HEK293T (cell line): ENCODE data around the gene SLAMF6.
"Not testable (repeated sequence)": the region's sequence is repeated elsewhere in the genome, so short reads cannot be mapped to it uniquely, and the experiment has no call there.

ENCODE experiments used
- CTCF ChIA-PET: fragments of 350-600 bp; formaldehyde crosslinking; extraction: SDS; loops from one replicate; lab custom pipeline; 2021; ENCODE audit warnings: antibody characterized with exemption, inconsistent platforms; lab: Yijun Ruan, JAX
- POLR2A ChIA-PET: fragments of 350-600 bp; formaldehyde crosslinking; extraction: SDS; loops from one replicate; lab custom pipeline; 2020; ENCODE audit warnings: antibody characterized with exemption, inconsistent platforms; lab: Yijun Ruan, JAX
- DNase-seq: peaks from one replicate; pipeline ENCODE4 v3.0.0; 2012; ENCODE audit warnings: mixed read lengths; ENCODE audit errors: extremely low spot score
- ARNT ChIP-seq: fragments of 450-650 bp; IDR thresholded peaks from 2 replicates; pipeline ENCODE4 v1.6.1; 2017; ENCODE audit warnings: mild to moderate bottlenecking
- BHLHE40 ChIP-seq: fragments of 450-650 bp; IDR thresholded peaks from 2 replicates; pipeline ENCODE4 v1.6.1; 2016; ENCODE audit warnings: mild to moderate bottlenecking, moderate library complexity, borderline replicate concordance
- CTBP1 ChIP-seq: fragments of 450-650 bp; IDR thresholded peaks from 2 replicates; pipeline ENCODE4 v1.6.1; 2016; ENCODE audit warnings: borderline replicate concordance
- ELF4 ChIP-seq: fragments of 450-650 bp; IDR thresholded peaks from 2 replicates; pipeline ENCODE4 v1.6.1; 2017; ENCODE audit warnings: antibody characterized with exemption
- FOXA1 ChIP-seq: fragments of 450-650 bp; IDR thresholded peaks from 2 replicates; pipeline ENCODE4 v1.6.1; 2016; ENCODE audit warnings: mild to moderate bottlenecking
- FOXK2 ChIP-seq: fragments of 450-650 bp; IDR thresholded peaks from 2 replicates; pipeline ENCODE4 v1.6.1; 2016; ENCODE audit warnings: mild to moderate bottlenecking
- FOXM1 ChIP-seq: fragments of 450-650 bp; IDR thresholded peaks from 2 replicates; pipeline ENCODE4 v1.6.1; 2017; ENCODE audit warnings: mild to moderate bottlenecking, borderline replicate concordance
- HDGF ChIP-seq: fragments of 450-650 bp; IDR thresholded peaks from 2 replicates; pipeline ENCODE4 v1.6.1; 2017; ENCODE audit warnings: antibody characterized with exemption, borderline replicate concordance
- L3MBTL2 ChIP-seq: fragments of 450-650 bp; conservative IDR thresholded peaks from 2 replicates; pipeline ENCODE4 v1.6.1; 2016; ENCODE audit warnings: mild to moderate bottlenecking
- LEF1 ChIP-seq: fragments of 450-650 bp; IDR thresholded peaks from 2 replicates; pipeline ENCODE4 v1.6.1; 2017; ENCODE audit warnings: mild to moderate bottlenecking, borderline replicate concordance
- NFRKB ChIP-seq: fragments of 450-650 bp; IDR thresholded peaks from 2 replicates; pipeline ENCODE4 v1.6.1; 2016; ENCODE audit warnings: mild to moderate bottlenecking, moderate library complexity
- PKNOX1 ChIP-seq: fragments of 450-650 bp; IDR thresholded peaks from 2 replicates; pipeline ENCODE4 v1.6.1; 2016
- SP1 ChIP-seq: fragments of 450-650 bp; IDR thresholded peaks from 2 replicates; pipeline ENCODE4 v1.6.1; 2017
- SUZ12 ChIP-seq: fragments of 450-650 bp; IDR thresholded peaks from 2 replicates; pipeline ENCODE4 v1.6.1; 2016; ENCODE audit warnings: mild to moderate bottlenecking
- TARDBP ChIP-seq: fragments of 450-650 bp; IDR thresholded peaks from 2 replicates; pipeline ENCODE4 v1.6.1; 2016
- ZNF384 ChIP-seq: fragments of 450-650 bp; IDR thresholded peaks from 2 replicates; pipeline ENCODE4 v1.6.1; 2016

The SLAMF6 gene

GRCh38 chr1:160522622-160523345, at the start of gene SLAMF6:
Gene SLAMF6 (minus strand): TSS chr1:160523255. CDS start chr1:160523192, 63 bp downstream.
- ChIA-PET POLR2A (no interaction called here), CTCF (interaction anchor here (0.6 kb wide), 1 partner anchor 1306 kb away, joined by 5 read pairs; no protein-coding TSS in a partner anchor)
- TF ChIP-seq CTBP1 (no peak), ZNF384 (no peak), FOXK2 (no peak), LEF1 (no peak), BHLHE40 (no peak), ELF4 (no peak), NFRKB (no peak), FOXM1 (no peak), SP1 (no peak), ARNT (no peak), PKNOX1 (no peak), HDGF (no peak), SUZ12 (no peak), FOXA1 (no peak), TARDBP (no peak), L3MBTL2 (no peak)
- DNase-seq: no peak

GRCh38 chr1:160570840-160571239, 47.8 kb upstream of the SLAMF6 start:
- no peak for TF ChIP-seq PKNOX1
- no peak for TF ChIP-seq SUZ12
- TF ChIP-seq ZNF384: no peak
- TF ChIP-seq FOXA1: no peak
- TF ChIP-seq FOXK2: no peak
- no peak for TF ChIP-seq LEF1
- no peak for TF ChIP-seq HDGF
- TF ChIP-seq SP1: no peak
- TF ChIP-seq TARDBP: no peak
- POLR2A ChIA-PET: no interaction called here
- CTCF ChIA-PET: no interaction called here
- DNase-seq: no peak

GRCh38 chr1:160569806-160570205, 46.8 kb upstream of the SLAMF6 start:
- CTCF ChIA-PET: interaction anchor here (0.6 kb wide), 1 partner anchor 10 kb away, joined by 3 read pairs; no protein-coding TSS in a partner anchor
- TF ChIP-seq FOXK2: no peak
- no peak for TF ChIP-seq PKNOX1
- TF ChIP-seq TARDBP: no peak
- no peak for TF ChIP-seq FOXM1
- TF ChIP-seq BHLHE40: no peak
- TF ChIP-seq CTBP1: no peak
- TF ChIP-seq SP1: no peak
- TF ChIP-seq ARNT: no peak
- TF ChIP-seq SUZ12: no peak
- TF ChIP-seq L3MBTL2: no peak
- no peak for TF ChIP-seq HDGF
- no peak for TF ChIP-seq ELF4
- TF ChIP-seq NFRKB: no peak
- no peak for TF ChIP-seq ZNF384
- no peak for TF ChIP-seq FOXA1
- POLR2A ChIA-PET: no interaction called here
- no peak for DNase-seq

- ChIA-PET POLR2A (no interaction called here), CTCF (no interaction called here)
- TF ChIP-seq ARNT (no peak), NFRKB (no peak), ZNF384 (no peak), TARDBP (no peak), BHLHE40 (no peak)
- no peak for DNase-seq
Observed at GRCh38 chr1:160567858-160568682, 45.0 kb upstream of the SLAMF6 start.

GRCh38 chr1:160567341-160567740, 44.3 kb upstream of the SLAMF6 start:
- POLR2A ChIA-PET: no interaction called here
- TF ChIP-seq L3MBTL2 (no peak), BHLHE40 (no peak), ZNF384 (no peak), HDGF (no peak), PKNOX1 (no peak), FOXA1 (no peak), SUZ12 (no peak)
- DNase-seq: no peak
- CTCF ChIA-PET: no interaction called here

- ChIA-PET POLR2A (no interaction called here), CTCF (no interaction called here)
- no peak for DNase-seq
- TF ChIP-seq TARDBP (no peak), L3MBTL2 (no peak), FOXA1 (no peak), LEF1 (no peak), BHLHE40 (no peak), HDGF (no peak), PKNOX1 (no peak), NFRKB (no peak), FOXM1 (no peak), SUZ12 (no peak), ELF4 (no peak), SP1 (no peak), CTBP1 (no peak), ARNT (no peak), ZNF384 (no peak), FOXK2 (no peak)
Observed at GRCh38 chr1:160565564-160565963, 42.5 kb upstream of the SLAMF6 start.

- CTCF ChIA-PET, DNase-seq, POLR2A ChIA-PET: not testable (repeated sequence)
Observed at GRCh38 chr1:160563230-160563629, 40.2 kb upstream of the SLAMF6 start.

- DNase-seq, CTCF ChIA-PET, POLR2A ChIA-PET: not testable (repeated sequence)
Observed at GRCh38 chr1:160562745-160563144, 39.7 kb upstream of the SLAMF6 start.
